Stimulated activated CD8-positive, alpha-beta memory T cell treated with anti-CD3 and anti-CD28 coated beads, Interleukin-2, amount 100 ng/mL, for 48 hours (primary cell): Measurements from ENCODE around the gene RASGRF1.

Source experiments
- DNase-seq, 2 donors: peaks; one replicate each; pipeline ENCODE4 v3.0.0-alpha.2; 2020; ENCODE audit warnings: low read depth in 2 of 2

Gene RASGRF1

GRCh38 chr15:79101866-79102581, 11.4 kb upstream of the RASGRF1 start:
- DNase-seq, result no peak

DNA sequence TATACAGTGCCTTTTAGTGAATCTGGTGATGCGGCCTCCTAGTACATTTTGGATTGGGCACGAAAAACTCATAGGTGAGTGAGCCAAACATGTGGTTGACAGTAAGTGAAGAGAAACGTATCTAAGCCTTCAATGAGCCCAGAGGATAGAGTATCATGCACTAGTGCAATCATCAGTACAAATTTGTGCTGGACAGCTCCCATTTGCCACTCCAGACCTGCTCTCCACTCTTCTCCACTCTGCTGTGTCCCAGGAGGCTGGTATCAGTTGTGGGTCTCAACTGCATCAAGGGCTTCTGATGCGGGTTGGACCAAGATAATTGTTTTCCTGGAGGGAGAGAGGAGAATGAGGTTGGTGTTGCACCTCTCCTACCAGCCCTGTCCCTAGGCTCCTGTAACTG, 9.1 kb upstream of the RASGRF1 start:
- DNase-seq, result no peak

DNA sequence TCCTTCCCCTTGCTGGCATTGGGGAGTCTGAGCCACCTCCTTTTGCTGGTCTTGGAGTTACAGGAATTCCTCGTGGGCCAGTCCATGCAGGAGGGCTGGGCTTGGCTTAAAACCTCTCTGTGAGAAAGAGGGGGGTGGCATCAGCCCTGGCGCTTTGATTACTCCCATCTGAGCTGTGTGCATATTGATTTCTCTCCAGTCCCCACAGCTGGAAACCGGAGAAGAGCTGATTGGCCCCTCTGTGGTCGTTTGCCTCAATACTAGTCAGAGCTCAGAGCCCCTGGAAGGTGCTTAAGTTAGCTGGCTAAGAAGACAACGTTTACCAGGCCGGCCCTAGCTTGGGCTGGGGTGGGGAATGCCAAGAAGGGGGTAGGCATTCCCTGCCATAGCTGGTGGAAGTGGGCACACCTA, 4.0 kb upstream of the RASGRF1 start:
- no peak for DNase-seq

- DNase-seq, result no peak
Measured at GRCh38 chr15:79093352-79093935, 2.9 kb upstream of the RASGRF1 start.

- no peak for DNase-seq
Measured at GRCh38 chr15:79092382-79092781, 1.8 kb upstream of the RASGRF1 start.

DNA sequence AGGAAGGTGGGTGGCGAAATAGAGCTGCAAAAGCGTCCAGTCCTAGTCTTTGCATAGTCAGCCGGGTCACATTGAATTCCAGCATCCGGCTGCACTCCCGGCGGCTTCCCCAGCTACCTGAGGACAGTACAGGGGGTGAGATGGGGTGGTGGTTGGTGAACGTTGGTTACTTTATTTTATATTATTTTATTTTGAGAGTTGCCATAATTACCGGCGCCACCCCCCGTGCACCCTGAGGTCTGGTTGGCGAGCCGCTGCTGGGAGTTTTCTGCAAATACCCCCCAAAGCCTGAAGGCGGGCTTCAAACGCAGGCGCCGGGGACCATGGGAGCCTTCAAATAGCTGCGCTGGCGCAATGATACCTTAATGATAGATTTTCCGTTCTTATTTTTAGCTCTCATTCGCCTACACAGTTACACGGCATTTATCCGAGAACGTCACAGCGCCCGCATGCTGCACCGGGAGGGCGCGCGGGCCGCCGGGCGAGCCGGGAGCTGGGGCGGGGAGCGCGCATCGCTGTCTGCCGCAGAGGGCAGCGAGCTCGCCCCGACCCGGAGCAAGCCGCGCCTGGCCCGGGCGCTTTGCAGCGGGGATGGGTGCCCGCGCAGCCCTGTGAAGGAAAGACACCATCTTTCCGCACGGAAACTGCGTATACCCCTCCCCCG, 756 bp upstream of the RASGRF1 start:
- peak in 1 of 2 donors; percentile 22 for DNase-seq

GRCh38 chr15:79089890-79090486, 592 bp downstream of the RASGRF1 start:
- DNase-seq, result no peak

DNA sequence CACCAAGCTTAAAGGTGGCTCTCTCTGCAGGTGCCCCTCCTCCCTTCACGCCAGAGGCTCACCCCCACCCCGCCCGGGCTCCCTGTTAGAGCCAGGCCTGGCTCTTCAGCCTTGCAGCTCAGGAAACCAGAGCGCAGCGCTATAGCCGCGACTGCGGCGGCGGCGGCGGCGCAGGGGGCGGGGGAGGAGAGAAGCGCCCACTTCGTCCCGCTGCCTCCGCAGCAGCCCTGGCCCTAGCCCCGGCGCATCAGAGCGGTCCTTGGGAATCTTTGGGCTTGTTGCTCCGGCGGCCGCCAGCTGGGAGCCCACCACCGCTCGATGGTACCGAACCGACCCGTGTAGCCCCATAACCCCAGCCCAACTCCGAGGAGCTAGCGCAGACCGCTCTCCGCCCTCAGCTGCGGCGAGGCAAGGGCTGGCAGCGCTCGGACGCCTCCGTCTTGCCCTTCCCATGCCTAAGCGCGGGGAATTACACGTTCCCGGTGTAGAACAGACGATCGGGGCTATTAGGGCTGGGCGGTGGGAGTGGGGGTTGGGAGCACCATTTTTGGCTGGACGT, 1.2 kb downstream of the RASGRF1 start:
- DNase-seq, result no peak

DNA sequence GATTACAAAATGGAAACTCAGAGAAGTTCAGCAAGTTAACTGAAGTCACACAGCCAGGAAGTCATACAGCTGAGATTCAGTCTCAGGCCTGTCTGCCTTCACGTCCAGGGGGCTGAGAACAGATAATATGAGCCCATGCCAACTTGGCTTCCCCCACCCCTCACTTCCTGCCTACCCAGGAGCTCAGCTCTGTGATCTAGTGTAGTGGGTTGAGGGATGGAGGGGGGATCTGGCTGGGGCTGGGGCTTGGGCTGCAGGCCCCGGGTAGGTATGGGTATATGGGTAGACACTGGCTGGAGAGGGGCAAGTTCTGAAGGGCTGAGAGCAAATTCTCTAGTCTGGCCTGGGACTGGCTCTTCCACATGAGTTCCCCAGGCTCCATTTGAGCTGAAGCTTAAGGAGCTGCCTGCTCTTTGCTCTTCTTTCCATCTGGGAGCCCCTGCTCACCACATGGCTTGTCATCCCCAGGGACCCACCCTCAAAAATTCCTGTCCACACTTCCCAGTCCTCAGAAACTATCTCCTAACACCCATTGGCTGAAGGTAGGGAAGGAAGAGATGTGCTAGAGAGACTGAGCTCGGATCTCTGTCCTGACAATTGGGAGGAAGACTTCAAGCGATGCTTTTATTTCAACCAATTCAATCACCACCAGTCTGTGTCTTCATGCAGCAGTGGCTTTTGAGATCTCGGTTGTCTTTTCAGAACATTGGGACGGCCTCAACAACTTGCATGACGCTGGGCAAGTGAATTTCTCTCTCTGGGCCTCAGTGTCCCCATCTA, 2.0 kb downstream of the RASGRF1 start:
- no peak for DNase-seq

DNA sequence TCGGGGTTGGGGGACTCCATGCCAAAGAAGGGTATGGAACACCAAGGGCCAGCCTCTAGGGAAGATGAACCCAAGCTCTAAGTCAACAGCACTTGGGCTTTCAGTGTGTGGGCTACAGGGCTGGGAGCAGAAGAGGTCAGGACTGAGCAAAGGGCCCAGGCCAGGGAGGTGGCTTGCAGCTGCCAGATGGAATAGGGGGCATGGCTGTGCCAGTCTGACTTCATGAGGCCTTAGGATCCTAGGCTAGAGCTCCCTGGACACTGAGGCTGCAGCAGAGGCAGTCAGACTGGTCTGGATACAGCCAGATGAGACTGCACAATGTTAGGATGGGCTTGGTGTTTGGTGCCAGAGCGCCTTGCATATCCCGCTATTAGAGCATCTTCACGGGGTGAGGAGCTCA, 3.8 kb downstream of the RASGRF1 start:
- no peak for DNase-seq

GRCh38 chr15:79084308-79084968, 6.1 kb downstream of the RASGRF1 start:
- DNase-seq, result no peak

DNA sequence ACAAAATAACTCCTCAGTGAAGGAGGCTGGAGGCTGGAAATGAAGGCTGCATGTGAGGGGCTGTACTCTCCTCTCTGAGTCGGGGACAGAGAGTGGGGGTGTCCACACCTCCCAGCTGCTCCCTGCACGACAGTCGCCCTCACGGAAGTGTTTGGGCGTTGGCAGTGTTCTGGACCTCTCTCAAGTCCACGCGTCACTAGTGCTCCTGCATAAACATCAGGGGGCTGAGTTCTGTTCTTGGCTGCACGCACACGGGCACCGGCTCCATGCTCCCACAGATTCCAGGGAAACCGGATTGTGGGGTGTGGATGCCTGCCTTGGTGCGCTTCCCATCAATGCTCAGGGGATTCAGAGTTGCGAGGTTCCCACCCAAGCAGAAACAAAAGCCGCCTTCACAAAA, 7.4 kb downstream of the RASGRF1 start:
- no peak for DNase-seq

GRCh38 chr15:79082363-79083070, 8.1 kb downstream of the RASGRF1 start:
- DNase-seq, result no peak

DNA sequence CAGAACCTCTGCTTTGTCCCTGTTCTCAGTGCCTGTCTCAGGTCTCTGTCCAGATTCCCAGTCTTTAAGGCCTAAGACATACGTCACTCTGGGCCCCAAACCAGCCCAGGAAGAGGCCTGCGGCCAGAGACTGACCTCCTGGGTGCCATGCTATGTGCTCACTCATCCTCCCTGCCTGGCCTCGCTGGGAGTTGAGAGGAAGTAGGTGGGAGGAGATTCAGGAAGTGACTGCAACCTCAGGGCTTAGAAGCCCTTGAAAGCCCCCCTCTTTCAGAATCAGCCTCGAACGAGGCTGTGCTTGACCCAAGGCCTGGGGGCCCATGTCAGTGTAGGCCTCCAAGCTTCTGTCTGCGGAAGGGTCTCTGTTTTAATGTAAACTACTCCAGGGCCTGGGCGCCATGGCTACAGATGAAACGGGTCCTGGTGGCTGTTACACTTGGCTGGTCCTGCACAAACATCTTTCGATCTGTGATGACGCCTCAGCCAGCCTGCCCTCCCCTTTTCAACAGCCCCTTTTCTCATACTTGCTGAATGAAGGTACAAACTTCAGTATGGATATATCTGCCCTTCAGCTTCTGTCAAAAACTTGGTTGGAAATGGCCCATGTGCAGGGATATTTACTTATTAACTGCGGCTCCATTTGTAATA, 11.7 kb downstream of the RASGRF1 start:
- no peak for DNase-seq

- DNase-seq, result no peak
Measured at GRCh38 chr15:79078003-79078402, 12.6 kb downstream of the RASGRF1 start.

DNA sequence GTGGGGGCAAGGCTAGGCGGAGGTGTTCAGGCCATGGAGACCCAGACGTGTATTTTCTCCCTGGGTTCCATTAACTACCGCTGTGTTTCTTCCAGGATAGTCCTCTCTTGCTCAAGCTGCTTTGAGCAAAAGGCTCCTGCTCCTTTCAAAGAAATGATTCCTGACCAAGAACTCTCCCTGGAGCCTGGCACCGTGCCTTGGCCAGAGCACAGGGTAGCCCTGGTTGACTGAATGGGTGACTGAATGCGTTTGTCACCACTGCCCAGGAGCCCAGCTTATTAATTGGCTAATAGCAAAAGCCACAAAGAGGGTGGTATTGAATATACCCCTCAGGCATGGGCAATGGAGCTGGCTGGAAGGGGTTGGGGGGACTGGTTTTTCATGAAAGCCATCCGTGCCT, 13.9 kb downstream of the RASGRF1 start:
- DNase-seq, result no peak

- no peak for DNase-seq
Measured at GRCh38 chr15:79075256-79075655, 15.3 kb downstream of the RASGRF1 start.

GRCh38 chr15:79073336-79073735, 17.2 kb downstream of the RASGRF1 start:
- no peak for DNase-seq

GRCh38 chr15:79071901-79072300, 18.7 kb downstream of the RASGRF1 start:
- no peak for DNase-seq

GRCh38 chr15:79068790-79069189, 21.8 kb downstream of the RASGRF1 start:
- DNase-seq, result no peak
